GM18870 (cell line): Measurements from ENCODE around the gene CLOCK.

Source experiments
- ATAC-seq: cut with Tn5 transposase; IDR thresholded peaks from one replicate; pipeline ENCODE4 v1.9.1; 2021; ENCODE audit warnings: moderate library complexity; ENCODE audit not compliant: unreplicated experiment

CLOCK gene

DNA sequence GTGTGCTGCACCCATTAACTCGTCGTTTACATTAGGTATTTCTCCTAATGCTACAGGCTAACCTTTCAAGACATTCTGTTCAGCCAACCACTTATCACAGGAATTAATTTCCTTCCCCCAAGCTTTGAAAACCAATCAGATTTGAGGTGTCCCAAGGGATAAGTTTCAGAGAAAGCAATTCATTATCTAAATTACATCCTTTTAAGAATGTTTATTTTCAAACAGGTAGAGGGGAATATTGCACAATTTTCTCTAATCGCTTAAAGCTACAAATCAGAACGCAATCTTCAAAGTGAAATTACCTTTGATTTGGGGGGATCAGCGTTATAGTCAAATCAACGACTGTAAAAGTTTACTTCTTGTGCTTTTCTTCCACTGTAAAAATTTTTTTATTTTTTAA is 1.6 kb downstream of the CLOCK start:
- no peak for ATAC-seq

DNA sequence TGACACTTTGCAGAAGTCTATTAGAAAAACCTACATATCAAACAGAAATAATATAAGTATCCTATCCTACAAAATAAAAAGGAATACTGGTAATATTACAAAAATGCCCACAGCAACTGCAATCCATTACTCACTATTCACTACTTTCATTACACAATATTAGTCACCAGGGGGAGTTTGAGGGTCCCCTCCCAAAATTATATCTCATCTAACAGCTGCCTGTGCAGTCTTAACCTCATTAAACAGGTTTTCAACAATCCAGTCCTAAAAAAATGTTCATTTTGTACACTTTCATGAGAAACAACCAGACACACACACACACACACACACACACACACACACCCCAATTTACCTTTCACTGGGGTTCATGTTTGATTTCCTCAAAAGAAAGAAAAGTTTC is 2.9 kb downstream of the CLOCK start:
- ATAC-seq: no peak

DNA sequence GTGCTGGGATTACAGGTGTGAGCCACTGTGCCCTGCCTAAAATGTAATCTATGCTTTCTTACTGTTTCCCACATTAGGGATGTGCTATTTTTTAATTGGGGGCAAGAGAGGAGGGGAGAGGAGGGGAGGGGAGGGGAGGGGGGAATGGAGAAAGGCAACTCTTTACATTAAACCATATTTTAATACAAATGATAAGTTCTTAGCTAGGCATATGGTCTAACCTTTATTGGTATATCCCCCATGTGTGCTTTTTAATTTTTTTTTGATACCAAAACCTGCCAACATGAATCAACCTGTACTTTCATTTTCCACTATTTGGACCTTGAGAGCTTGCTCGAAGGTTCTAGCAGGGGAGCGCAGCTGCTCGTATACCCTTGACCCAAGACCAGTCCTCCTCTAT is 6.4 kb downstream of the CLOCK start:
- no peak for ATAC-seq

DNA sequence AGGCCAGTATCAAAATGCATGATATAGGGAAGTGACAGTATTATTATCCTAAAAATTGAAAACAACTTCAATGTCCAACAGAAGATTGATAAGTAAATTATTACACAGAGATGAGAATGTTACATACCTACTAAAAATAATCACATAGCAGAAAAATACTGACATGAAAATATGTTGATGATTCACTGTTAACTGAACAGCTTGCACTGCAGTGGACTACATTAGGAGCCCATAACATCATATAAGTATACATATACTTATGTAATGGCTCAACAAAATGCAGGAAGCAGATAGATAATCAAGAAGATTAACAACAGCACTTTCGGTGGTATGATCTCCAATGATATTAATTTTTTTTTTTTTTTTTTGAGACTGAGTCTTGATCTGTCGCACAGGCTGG is 7.1 kb downstream of the CLOCK start:
- ATAC-seq: no peak

DNA sequence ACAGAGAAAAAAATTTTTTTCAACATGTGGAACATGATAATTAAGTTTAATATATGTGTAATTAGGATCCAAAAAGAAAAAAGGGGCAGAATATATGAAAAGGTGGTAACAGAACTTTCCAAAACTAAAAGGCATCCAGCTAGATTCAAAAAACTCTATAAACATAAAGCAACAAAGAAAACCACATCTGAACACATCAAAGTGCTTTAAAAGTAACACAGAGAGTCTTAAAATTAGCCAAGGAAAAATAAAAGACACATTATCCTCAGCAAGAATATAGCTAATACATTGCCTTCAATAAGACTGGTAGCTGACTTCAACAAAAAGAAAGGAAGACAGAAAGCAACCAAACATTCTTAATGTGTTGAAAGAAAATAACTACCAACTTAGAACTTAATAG is 8.2 kb downstream of the CLOCK start:
- ATAC-seq: no peak

DNA sequence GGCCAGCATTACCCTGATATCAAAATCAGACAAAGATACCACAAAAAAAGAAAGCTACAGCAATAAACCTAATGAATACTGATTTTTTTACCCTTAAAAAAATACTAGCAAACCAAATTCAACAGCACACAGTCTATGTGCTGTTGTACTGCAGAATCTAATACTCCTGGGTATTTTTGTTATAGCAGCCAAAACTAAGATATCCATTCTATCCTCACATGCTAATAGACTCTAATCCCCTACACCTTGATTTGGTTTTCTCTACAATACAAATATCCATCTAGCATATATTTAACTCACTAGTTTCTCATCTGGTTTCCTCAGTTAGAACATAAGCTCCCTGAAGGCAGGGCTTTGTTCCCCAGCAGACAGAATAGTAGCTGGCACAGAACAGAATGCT is 12.4 kb downstream of the CLOCK start:
- ATAC-seq: no peak

DNA sequence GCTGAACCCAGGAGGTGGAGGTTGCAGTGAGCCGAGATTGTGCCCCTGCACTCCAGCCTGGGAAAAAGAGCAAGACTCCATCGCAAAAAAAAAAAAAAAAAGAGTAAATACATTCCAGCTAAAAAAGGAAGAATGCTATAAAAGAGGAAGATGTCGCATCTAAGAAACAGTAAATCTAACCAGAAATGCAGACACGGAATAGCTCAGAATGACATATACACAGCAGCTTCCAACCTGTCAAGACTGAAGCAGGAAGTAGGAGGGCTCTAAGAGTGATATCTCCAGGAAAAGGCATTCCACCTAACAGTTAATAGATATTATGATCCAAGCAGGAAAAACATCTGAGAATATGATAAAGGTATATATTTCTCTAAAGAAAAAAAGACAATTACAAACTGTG is 16.0 kb downstream of the CLOCK start:
- ATAC-seq: no peak

DNA sequence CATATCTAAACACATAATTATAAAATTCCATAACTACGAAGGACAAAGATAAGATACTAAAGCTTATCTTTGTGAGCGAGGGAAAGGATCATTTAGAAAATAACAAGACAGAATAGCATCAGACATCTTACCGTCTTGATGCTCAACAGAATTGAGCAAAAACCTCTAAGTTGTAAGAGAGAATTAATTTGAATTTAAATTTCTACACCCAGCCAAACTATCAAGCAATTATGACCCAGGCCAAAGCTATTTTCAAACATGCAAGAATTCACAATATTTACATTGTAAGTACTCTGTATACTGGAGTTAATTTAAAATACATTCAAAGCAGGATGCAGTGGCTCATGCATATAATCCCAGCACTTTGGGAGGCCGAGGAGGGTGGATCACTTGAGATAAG is 16.5 kb downstream of the CLOCK start:
- ATAC-seq: no peak

DNA sequence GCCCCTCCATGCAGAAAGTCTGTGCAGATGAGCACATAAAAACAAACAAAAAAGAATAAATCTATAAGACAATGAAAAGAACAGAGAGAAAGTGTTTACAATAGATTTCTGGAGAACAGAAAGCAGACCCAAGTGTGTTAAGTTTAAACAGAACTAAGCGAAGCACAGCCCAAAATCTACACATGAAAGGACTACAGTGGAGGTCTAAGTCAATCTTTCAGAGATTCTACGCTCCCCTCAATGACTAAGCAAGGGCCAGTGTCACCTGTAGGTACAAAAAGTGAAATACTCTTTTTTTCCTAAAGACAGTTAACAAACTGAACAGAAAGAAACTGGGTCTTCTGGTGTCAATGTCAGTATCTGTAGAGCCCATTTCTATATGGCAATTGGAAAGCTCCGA is 18.2 kb downstream of the CLOCK start:
- ATAC-seq: no peak

DNA sequence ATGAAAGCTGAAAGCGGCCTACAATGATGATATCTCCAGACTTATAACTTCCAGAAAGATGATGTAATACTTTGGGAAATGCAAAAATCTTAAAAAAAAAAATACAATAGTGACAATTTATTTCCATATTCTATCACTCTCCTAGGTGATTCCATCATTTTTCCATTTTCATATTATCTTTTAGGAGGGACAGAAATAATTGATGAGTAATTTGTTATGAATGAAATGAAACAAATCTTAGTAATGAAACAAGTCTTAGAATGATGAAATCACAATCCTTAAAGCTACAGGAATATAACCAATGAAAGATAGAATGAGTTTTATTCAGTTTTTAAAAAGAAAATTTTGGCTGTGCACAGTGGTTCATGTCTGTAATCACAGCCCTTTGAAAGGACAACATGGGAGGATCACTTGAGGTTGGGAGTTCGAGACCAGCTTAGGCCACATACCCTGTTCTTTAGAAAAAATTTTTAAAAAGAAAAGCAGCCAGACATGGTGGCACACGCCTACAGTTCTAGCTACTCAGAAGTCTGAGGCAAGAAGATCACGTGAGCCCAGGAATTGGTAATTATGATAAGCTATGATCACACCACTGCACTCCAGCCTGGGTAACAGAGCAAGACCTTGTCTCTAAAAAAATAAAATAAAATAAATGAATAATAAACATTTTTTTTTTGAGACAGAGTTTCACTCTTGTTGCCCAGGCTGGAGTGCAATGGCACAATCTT is 21.7 kb downstream of the CLOCK start:
- no peak for ATAC-seq

DNA sequence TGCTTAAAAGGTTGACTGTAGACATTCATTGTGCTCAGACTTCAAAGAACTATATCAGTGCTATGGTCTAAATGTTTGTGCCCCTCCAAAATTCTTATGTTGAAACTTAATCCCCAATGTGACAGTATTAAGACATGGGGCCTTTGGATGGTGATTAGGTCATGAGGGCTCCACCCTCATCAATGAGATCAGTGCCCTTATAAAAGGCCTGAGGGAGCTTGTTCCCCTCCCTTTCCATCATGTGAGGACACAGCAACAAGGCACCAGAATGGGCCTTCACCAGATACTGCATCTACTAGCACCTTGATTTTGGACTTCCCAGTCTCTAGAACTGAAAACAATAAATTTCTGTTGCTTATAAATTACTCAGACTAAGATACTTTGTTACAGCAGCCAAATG is 28.3 kb downstream of the CLOCK start:
- no peak for ATAC-seq

DNA sequence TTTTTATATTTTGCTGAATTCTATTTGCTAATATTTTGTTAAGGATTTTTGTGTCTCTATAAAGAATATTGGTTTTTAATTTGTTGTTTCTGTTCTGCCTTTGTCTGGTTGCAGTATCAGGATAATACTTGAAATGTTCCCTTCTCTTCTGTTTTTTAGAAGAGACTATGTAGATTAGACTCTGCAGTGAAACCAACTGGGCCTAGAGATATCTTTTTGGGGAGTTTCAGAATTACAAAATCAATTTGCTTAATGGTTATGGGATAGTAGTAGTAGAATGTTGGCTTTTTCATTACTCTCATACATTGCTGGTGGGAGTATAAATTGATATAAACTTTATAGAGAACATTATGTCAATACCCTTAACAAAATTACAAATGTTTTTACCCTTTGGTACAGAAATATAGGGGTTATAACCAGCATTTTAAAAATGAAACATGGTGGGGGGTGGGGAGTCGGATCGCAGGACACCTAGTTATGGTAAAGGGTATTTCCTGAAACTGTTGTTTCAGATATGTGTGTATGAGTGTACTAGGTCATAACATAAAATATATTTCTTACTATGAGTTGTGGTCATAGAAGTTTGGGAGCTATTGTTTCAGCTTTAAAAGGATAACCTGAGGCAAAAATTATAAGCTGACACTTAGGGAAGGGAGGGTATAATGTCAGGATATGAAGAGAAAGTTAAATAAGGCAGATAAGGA is 29.0 kb downstream of the CLOCK start:
- peak; percentile 50 for ATAC-seq

DNA sequence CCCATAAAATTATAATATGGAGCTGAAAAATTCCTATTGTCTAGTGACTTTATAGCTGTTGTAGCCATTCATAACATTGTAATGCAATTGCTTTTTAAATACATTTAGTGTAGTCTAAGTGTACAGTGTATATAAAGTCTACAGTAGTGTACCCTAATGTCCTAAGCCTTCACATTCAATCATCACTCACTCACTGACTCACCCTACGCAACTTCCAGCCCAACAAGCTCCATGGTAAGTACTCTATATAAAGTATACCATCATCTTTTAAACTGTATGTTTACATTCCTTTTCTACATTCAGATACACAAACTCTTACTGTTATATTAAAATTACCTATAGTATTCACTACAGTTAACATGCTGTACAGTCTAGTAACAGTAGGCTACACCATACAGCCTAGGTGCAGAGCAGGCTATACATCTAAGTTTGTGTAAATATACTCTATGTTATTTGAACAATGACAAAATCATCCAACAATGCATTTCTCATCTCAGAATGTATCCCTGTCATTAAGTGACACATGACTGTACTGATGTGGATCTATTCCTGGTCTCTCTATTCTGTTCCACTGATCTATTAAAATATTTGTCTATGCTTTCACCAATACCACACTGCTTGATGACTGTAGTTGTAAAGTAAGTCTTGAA is 33.7 kb downstream of the CLOCK start:
- ATAC-seq: no peak

DNA sequence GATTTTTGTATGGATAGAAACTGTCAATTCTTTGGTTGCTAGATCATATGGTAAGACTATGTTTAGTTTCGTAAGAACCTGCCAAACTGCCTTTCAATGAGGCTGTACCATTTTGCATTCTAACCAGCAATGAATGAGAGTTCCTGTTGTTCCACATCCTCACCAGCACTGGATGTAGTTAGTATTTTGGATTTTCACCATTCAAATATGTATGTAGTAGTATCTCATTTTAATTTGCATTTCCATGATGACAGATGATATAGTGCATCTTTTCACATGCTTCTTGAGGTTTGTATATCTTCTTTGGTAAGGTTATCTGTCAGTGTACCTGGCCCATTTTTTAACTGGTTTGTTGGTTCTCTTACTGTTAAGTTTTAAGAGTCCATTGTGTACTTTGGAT is 34.6 kb downstream of the CLOCK start:
- ATAC-seq: no peak

DNA sequence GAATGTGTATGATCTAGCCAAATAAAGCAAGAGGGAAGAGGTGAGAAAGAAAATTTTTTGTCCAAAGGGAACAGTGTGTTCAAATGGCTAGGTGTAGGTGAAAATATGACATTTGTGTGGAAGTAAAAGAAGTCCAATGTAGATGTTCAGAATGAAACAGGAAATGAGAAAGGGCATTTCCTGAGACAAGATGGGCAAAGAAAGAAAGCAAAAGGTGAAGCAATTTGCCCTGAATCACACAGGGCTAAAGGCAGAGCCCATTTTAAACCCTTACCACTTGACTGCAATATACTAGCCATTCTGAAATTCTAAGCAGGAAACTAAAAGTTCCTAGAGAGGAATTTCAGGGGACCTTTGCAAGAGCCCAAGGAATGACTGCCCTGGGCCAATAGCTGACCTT is 36.0 kb downstream of the CLOCK start:
- ATAC-seq: no peak

DNA sequence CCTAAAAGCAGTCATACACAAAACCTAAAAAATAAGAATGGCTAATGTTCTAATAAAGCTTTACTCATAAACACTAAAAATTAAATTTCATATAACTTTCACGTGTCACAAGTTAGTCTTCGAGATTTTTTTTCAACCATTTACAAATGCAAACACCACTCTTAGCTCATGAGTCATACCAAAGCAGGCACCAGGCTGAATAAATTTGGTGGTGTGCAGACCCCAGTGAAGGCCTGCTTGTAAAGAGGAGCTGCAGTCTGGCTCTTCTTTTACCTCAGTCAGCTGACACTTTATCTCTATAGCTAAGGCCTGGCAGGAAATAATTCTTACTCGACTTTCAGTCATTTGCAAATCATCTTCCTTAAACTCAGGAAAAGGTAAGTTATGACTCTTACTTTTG is 37.4 kb downstream of the CLOCK start:
- ATAC-seq: no peak

DNA sequence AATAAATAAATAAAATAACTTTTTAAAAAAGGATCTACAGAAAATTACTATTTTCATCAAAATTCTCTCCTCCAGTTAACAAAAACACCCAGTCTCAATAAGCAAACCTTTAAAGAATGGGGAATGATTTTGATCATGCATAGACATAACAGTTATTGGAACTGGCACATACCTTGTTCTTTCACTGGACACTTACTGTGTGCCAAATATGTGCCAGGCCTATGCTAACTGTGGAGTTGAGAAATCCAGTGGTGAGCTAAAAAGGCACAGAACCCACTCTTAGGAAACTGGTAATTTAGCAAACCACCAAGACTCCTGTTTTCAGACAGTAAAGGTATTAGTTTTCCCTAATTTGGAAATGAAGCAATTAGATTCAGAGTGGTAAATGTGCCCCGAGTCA is 39.1 kb downstream of the CLOCK start:
- ATAC-seq: no peak

DNA sequence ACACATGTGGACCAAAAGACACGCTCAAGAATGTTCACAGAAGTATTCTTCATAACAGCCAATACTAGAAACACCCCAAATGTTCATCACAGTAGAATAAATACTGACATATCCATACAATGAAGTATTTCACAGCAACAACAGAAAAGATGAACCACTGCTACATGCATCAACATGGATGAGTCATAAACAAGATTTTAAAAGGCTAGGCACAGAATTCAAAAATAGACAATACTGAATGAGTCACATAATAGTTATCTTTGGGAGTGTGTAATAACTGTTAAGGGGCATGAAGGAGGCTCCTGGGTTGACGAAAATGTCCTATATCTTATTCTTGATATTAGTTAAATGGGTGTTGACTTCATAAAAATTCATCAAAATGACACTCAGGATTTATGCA is 43.5 kb downstream of the CLOCK start:
- ATAC-seq: no peak

DNA sequence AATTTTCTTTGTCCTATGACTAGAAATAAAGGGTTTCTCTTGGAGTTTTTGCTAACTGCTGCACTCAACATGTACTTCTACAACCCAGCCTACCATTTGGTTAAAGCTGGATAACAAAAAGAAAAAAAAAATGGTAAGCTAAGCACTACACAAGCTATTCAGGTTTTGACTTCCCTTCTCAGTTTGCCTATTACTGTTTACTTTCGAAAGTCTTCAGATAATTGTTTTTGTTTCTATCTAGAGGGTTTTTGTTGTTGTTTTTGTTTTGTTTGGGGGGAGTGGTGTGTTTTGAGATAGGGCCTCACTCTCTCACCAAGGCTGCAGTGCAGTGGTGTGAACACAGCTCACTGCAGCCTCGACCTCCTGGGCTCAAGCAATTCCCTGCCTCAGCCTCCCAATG is 46.6 kb downstream of the CLOCK start:
- ATAC-seq: peak; percentile 53

DNA sequence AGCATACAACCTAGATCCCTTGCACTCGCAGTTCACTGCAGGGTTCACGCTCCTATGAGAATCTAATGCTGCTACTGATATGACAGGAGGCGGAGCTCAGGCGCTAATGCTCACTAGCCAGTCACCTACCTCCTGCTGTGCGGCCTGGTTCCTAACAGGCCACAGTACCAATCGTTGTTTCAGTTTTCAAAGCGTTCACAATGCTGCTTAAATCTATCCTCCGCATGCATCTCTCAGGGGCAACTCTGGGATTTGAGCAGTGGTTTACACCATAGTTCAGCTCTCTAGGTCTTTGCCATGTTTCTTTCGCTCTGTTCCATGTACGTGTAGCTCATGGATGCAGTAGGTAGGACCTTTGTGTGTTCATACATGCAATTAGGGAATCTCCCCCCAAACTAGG is 47.2 kb downstream of the CLOCK start:
- ATAC-seq: no peak

DNA sequence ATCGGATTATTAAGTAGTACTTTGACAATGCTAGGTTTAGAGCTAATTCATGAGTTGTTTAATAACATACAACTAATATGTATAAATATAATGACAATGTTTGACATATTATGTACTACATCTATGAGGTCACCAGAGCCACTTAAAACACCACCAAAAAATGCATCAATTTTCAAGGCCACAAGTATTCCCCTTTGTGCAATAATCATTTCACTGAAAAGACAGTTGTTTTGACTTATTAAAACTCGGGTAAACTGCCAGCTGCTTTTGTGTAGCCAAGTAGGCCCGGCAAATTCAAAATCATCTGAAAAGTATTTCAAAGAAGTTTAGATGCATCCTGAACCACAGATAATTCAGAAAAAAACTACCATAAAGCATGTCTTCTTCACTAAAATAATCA is 48.7 kb downstream of the CLOCK start:
- no peak for ATAC-seq

DNA sequence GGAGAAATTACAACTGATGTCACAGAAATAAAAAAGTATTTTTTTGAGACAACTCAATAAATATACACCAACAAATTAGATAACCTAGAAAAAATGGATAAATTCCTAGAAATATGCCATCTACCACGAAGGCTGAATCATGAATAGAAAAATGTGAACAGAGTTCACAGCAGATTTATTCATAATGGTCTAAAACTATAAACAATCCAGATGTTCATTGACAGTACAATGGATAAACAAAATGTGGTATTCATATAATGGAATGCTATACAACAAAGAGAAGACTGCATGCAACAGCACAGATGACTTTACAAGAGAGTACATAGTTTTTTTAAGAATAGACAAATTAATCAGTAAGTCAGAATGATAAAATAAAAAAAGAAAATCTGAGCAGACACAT is 55.2 kb downstream of the CLOCK start:
- no peak for ATAC-seq
